ENCODE measurements around the gene SLC1A2.

SLC1A2 gene

DNA sequence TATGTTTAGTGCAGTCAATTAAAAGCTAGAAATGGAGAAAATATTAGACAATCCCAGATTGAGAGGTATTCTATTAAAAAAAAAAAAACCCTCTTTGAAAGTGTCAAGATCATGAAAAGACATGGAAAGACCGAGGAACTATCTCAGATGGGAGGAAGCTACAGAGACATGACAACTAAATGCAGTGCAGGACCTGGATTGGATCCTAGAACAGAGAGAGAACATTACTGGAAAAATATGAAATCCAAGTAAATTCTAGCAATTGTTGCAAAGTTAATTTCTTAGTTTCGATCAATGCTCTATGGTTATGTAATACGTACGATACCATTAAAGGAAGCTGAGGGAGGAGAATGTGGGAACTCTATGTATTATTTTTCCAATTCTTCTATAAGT lies 43.2 kb downstream of the SLC1A2 start:
- TF ChIP-seq, protein P1, sequence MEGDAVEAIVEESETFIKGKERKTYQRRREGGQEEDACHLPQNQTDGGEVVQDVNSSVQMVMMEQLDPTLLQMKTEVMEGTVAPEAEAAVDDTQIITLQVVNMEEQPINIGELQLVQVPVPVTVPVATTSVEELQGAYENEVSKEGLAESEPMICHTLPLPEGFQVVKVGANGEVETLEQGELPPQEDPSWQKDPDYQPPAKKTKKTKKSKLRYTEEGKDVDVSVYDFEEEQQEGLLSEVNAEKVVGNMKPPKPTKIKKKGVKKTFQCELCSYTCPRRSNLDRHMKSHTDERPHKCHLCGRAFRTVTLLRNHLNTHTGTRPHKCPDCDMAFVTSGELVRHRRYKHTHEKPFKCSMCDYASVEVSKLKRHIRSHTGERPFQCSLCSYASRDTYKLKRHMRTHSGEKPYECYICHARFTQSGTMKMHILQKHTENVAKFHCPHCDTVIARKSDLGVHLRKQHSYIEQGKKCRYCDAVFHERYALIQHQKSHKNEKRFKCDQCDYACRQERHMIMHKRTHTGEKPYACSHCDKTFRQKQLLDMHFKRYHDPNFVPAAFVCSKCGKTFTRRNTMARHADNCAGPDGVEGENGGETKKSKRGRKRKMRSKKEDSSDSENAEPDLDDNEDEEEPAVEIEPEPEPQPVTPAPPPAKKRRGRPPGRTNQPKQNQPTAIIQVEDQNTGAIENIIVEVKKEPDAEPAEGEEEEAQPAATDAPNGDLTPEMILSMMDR (IDR thresholded peaks at IDR 0.05; ENCODE audit: low read depth, low read length), result no peak
- no peak for DNase-seq (ENCODE audit: extremely low read depth, low read depth)

DNA sequence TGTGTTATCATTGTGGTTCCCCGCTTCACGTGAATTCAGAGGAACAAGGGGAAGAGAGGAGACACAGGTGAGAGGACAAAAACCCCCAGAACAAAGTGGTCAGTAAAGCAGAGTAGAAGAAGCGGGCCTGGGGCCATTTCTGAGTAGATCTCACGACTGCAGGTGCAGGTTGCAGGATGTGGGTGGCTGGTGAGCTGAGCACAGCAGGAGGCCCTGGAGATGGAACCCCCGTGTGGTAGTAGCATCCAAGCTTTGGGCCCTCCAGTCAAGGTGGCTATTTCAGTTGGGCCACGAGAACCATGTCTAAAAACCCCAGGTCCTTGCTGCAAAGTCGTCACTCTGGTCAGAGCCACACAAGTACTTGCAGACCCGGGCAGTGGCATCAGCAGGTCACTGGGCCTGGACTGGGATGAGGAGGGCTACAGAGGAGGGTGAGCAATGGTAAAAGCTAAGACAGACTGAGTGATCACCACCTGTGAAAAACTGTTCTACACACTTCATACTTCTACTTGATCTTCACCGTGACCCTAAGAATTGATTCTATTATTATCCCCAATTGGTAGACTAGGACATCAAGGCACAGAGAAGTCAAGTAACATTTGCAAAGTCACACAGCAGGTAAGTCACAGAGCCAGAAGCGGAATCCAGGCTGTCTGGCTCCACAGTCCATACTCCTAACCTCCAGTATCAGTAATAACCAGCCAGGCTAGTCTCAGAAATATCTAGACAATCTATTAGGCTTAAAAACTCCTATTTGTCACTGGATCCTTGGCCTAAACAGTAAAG lies 43.8 kb downstream of the SLC1A2 start:
- TF ChIP-seq, protein P1 (IDR thresholded peaks at IDR 0.05; ENCODE audit: low read depth, low read length), result no peak
- no peak for DNase-seq (ENCODE audit: extremely low read depth, low read depth)

DNA sequence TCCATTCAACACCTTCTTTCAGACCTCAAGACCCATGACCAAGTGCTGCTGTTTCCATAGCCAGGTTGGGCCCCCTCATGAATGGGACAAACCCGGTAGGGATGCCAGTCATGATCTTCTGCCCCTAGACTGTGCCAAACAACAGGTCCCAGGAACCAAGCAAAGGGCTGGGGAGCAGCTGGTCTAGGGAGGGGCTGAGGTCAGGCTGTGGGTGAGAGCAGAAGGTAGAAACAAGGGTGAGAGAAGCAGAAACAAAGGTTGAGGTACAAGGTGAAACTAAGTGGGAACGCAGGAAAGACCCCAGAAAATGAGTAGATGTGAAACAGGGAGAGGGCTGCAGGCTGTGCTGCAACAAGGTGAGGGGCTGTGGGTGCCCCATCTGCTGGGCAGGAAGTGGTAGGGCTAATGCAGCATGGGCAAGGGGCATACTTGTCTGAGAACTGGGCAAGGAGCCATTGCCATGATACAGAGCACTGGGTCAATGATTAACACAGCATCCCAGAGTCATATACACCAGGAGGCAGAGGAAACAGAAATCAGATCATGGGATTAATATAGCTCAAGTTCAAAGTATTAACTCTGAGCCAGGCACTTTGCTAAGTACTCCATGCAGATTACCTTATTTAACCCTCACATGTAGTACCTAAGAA lies 45.9 kb downstream of the SLC1A2 start:
- TF ChIP-seq, protein P1 (IDR thresholded peaks at IDR 0.05; ENCODE audit: low read depth, low read length), result no peak; the same call in 1 of the 2 replicates
- no peak for DNase-seq (ENCODE audit: extremely low read depth, low read depth)

DNA sequence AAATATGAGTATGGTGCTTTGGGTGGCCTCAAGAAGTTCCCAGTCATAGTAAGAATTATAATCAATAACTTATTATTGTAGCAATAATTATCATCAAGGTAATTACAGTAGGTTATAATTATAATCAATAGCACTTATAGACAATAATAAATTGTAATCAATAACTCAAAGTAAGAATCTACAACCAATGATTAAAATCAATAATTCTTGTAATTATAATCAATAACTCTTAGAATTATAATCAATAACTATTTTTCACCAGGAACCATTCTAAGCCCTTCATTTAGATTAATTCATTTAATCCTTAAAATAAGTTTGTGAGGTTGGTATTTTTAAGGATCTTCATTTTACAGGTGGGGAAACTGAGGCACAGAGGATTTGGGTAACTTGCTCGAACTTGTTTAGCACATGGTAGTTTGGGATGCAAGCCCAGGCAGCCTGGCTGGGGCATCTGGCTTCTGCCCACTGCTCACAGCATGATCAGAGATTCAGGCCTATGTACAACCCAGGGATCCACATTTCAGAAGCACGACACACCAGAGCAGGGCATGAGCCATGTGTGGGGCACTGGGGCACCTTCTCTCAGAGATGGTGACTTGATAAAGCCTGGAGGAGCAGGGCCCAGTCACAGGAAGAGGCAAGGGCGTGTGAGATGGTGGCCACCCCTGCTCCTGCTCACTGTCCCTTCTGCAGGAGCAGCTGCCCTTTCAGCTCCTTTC lies 46.6 kb downstream of the SLC1A2 start:
- TF ChIP-seq, protein P1 (IDR thresholded peaks at IDR 0.05; ENCODE audit: low read depth, low read length), result no peak
- DNase-seq (ENCODE audit: extremely low read depth, low read depth), result no peak

DNA sequence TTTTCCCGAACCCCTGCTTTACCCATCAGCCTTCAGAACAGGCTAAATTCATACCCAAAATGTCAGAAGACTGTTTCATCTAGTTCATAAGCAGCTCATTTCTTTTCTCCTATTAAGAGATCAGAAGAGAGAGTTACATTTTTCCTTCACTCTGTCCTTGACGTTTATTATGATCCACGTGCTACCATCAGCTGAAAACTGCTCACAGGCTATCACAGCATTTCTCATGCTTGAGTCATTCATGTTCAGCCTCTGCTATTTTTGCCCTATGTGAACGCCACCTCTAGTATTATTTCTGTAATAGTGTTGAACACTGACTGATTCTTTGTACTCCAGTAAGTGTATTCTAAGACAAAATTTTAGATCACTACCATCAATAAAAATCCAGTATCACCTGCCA lies 51.9 kb downstream of the SLC1A2 start:
- no peak for DNase-seq (ENCODE audit: extremely low read depth, low read depth)
- TF ChIP-seq, protein P1 (IDR thresholded peaks at IDR 0.05; ENCODE audit: low read depth, low read length), result no peak

DNA sequence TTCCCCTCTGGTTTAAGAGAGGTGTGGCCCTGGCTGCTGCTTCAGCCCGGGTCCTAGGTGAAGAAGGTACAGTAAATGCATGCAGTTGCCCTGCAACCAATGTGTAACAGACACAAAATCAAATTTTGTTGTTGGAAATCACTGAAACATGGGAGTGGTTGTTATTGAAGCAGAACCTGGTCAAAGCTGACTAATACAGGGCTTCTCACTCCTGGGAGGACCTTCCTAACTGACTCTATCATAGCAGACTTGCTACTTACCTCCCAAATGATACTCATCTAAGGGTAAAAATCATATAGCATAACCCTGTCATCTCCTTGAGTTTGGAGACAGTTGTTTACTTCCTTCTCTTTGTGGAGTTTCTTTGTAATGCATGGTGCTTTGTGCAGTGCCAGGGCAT lies 52.6 kb downstream of the SLC1A2 start:
- no peak for DNase-seq (ENCODE audit: extremely low read depth, low read depth)
- TF ChIP-seq, protein P1 (IDR thresholded peaks at IDR 0.05; ENCODE audit: low read depth, low read length), result no peak

DNA sequence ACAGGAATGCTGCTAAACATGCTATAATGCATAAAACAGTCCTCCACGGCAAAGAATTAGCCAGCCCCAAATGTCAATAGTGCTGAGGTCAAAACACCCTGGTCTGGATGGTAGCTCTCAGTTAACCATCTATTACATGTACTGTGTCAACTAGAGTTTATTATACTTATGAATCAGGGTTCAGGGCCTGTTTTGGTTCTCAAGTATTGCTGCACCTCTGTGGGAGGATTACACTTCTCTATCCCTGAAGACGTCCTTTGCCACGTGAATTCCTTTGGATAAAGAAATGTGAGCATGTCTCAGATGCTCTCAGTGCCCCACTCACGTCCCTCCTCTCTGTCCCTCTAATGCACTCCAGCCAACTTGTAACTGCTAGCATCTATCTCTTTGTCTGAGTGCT lies 53.4 kb downstream of the SLC1A2 start:
- TF ChIP-seq, protein P1 (IDR thresholded peaks at IDR 0.05; ENCODE audit: low read depth, low read length), result no peak
- DNase-seq (ENCODE audit: extremely low read depth, low read depth), result no peak

Data from AG09319 (cell line).